LNCaP clone FGC (cell line): ENCODE data around the gene HDAC4.

Source experiments
- DNase-seq: peaks from one replicate; pipeline ENCODE4 v3.0.0-alpha.2; 2011; ENCODE audit warnings: low read depth
- H3K4me3 ChIP-seq: 2 replicates; pipeline ENCODE4 v1.5.1; 2011; ENCODE audit warnings: mild to moderate bottlenecking, low read depth, low read length, control low read depth
- CTCF ChIP-seq: IDR thresholded peaks from 2 replicates; pipeline ENCODE4 v1.5.1; 2012; ENCODE audit warnings: mild to moderate bottlenecking; ENCODE audit not compliant: control insufficient read depth, insufficient read depth; ENCODE audit errors: extremely low read depth

The HDAC4 gene

GRCh38 chr2:239245872-239246721 is 154.7 kb downstream of the HDAC4 start:
- DNase-seq: no peak
- TF ChIP-seq CTCF: no peak
- peak overlapping the region; percentile 28 for H3K4me3 ChIP-seq

GRCh38 chr2:239245107-239245506 is 155.7 kb downstream of the HDAC4 start:
- H3K4me3 ChIP-seq: no peak overlapping the region
- DNase-seq: no peak
- no peak for TF ChIP-seq CTCF

DNA sequence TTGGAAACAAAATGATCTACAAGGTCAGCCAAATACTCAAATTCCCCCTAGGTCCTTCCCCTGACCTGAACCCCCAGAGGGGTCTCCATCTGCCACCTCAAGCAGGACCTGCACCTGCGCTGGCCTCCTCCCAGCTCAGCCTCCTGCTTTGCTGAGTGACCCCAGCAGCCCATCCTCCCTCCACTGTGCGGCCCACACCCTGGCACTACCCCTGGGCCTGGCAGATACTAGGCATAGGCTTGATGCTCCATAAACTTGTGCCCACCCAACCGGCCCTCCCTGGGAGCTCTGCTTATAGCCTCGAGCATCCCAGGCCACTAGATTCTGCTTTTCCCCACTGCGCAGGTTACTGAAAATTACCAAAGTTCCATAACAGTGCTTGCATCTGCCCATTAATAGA is 156.2 kb downstream of the HDAC4 start:
- H3K4me3 ChIP-seq: no peak overlapping the region
- no peak for TF ChIP-seq CTCF
- DNase-seq: no peak

- TF ChIP-seq CTCF: no peak
- H3K4me3 ChIP-seq: no peak overlapping the region
- DNase-seq: no peak
These were observed 159.3 kb downstream of the HDAC4 start for GRCh38 chr2:239241431-239241960.

DNA sequence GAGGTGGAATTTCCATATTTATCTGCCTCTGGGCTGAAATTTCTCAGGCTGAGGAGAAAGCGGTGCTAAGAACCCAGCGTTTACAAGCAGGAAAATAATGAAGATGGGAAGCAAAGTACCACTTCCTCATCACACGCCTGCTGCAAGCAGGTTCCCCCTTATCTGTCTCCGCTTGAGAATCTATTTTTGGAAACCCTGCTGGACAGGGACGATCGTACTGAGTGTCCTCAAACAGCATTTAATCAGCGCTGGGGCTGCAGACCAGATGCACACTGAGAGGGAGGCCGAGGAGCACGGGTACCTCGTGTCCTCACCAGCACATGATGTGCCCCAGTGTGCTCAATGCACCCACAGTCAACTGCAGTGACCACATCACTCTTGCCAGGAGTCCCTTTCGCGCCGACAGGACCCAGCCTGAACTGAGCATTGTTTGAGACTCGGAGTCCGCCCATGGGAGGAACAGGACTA is 160.4 kb downstream of the HDAC4 start:
- DNase-seq: no peak
- H3K4me3 ChIP-seq: no peak overlapping the region
- TF ChIP-seq CTCF: no peak

GRCh38 chr2:239239607-239240413 is 161.0 kb downstream of the HDAC4 start:
- no peak for TF ChIP-seq CTCF
- H3K4me3 ChIP-seq: no peak overlapping the region
- DNase-seq: no peak
